ENCODE measurements around the gene SIRT2.
"Not testable (repeated sequence)": the region's sequence is repeated elsewhere in the genome, so short reads cannot be mapped to it uniquely, and the experiment has no call there.

The SIRT2 gene

DNA sequence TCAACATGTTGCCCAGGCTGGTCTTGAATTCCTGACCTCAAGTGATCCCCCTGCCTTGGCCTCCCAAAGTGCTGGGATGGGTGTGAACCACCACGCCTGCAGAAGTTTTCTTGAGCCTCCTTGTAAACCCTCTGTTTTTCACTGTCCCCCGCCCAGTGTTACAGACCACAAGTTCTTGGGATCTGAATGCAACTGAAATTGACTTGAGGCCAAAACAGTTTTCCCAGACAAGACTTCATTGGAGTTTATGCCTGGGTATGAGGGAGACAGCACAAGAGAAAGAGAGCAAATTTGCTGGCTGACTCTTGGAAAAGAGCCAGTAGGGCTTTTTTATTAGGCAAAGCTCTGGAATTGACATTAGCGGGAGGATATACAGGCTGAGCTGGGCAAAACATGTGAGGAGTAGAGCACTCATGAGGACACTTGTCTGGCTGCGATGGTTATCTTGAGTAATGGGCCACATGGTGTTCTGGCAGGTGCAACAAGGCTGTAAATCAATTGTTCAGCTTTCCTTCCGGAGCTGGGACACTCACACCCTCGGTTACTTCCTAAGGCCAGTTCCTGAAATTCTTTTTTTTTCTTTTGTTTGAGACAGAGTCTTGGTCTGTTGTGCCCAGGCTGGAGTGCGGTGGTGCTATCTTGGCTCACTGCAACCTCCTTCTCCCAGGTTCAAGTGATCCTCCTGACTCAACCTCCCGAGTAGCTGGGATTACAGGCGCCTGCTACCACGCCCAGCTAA, 36.9 kb downstream of the SIRT2 start:
- DNase-seq, result no peak

- DNase-seq, result no peak
Observed at GRCh38 chr19:38861368-38861767, 38.0 kb downstream of the SIRT2 start.

DNA sequence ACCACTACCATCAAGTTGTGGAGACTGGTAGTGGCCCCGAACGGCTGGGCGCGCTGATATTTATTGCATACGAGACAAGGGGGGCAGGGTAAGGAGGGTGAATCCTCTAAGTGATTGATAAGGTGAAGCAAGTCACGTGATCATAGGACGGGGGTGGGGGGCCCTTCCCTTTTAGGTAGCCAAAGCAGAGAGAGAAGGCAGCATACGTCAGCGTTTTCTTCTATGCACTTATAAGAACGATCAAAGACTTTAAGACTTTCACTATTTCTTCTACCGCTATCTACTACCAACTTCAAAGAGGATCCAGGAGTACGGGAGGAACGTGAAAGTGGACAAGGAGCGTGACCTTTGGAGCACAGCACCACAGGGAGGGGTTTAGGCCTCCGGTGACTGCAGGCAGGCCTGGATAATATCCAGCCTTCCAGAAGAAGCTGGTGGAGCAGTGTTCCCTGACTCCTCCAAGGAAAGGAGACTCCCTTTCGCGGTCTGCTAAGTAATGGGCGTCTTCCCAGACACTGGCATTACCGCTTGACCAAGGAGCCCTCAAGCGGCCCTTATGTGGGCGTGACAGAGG, 39.7 kb downstream of the SIRT2 start:
- DNase-seq, result not testable (repeated sequence)

DNA sequence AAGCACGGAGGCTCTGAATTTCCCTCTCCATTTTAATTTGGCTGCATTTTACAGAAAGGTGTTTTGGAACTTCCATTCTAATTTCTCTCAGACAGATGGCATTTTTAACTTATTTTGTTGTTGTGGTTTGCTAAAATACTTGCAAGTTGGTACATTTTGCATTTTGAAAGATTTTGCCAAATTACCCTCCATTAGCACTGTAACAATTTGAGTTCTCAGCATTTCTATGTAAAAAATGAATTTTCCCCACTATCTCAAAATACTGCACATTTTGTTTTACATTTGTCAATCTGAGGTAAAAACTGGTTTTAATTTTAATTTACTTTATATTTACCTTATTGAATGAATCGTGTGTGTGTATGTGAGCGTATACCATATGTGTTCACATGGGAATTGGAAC, 42.6 kb downstream of the SIRT2 start:
- DNase-seq, result no peak

GRCh38 chr19:38855751-38856150, 43.7 kb downstream of the SIRT2 start:
- DNase-seq, result not testable (repeated sequence)

DNA sequence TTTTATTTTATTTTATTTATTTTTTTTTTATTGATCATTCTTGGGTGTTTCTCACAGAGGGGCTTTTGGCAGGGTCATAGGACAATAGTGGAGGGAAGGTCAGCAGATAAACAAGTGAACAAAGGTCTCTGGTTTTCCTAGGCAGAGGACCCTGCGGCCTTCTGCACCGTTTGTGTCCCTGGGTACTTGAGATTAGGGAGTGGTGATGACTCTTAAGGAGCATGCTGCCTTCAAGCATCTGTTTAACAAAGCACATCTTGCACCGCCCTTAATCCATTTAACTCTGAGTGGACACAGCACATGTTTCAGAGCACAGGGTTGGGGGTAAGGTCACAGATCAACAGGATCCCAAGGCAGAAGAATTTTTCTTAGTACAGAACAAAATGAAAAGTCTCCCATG, 44.5 kb downstream of the SIRT2 start:
- DNase-seq, result not testable (repeated sequence)

DNA sequence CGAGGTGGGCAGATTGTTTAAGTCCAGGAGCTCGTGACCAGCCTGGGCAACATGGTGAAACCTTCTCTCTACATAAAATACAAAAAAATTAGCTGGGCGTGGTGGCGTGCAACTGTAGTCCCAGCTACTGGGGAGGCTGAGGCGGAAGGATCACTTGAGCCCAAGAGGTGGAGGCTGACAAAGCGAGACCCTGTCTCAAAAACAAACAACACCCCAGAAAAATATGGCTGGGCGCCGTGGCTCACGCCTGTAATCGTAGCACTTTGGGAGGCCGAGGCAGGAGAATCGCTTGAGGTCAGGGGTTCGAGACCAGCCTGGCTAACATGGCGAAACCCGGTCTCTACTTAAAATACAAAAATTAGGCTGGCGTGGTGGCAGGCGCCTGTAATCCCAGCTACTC, 46.2 kb downstream of the SIRT2 start:
- DNase-seq, result no peak

GRCh38 chr19:38852231-38853044, 47.0 kb downstream of the SIRT2 start:
- DNase-seq, result peak; percentile 79

GRCh38 chr19:38851622-38852230, 47.7 kb downstream of the SIRT2 start:
- peak; percentile 91 for DNase-seq

- DNase-seq, result peak; percentile 44
Observed at GRCh38 chr19:38850976-38851621, 48.3 kb downstream of the SIRT2 start.

GRCh38 chr19:38850436-38850975, 48.9 kb downstream of the SIRT2 start:
- peak; percentile 100 for DNase-seq

DNA sequence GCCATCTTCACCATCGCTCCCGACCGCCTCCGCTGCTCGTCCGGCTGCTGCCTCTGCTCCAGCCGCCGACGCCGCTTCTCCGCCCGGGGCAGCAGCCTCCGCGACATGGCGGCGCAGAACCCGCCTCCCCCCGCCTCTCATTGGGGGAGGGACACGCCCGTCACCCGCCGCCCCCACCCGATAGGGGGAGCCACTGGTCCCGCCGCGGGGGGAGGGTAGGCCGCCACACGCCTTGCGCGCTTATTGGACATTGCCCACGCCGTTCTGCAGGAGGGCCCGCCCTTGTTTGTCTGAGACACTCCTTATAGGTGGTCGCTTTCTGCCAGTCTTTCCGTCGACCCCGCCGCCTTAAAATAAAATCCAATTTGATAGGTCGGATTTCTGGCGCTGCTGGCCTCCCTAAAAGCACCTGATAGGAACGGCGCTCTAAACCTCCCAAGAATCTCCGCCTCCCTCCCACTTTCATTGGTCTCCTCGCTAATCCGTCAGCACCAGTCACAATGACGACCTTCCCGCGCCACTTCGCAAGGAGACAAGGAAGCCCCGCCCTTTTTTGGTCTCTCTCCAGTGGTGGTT, 49.5 kb downstream of the SIRT2 start, which contains the start of gene HNRNPL:
TSS of gene HNRNPL (minus strand) at position 127 of the 576 bp plus-strand sequence. CDS start at position 107, 20 bp downstream.
- DNase-seq, result no peak

GRCh38 chr19:38849147-38849859, 50.1 kb downstream of the SIRT2 start:
- DNase-seq, result peak; percentile 98

GRCh38 chr19:38848299-38849146, 50.9 kb downstream of the SIRT2 start:
- DNase-seq, result no peak

GRCh38 chr19:38846097-38846496, 53.3 kb downstream of the SIRT2 start:
- no peak for DNase-seq

DNA sequence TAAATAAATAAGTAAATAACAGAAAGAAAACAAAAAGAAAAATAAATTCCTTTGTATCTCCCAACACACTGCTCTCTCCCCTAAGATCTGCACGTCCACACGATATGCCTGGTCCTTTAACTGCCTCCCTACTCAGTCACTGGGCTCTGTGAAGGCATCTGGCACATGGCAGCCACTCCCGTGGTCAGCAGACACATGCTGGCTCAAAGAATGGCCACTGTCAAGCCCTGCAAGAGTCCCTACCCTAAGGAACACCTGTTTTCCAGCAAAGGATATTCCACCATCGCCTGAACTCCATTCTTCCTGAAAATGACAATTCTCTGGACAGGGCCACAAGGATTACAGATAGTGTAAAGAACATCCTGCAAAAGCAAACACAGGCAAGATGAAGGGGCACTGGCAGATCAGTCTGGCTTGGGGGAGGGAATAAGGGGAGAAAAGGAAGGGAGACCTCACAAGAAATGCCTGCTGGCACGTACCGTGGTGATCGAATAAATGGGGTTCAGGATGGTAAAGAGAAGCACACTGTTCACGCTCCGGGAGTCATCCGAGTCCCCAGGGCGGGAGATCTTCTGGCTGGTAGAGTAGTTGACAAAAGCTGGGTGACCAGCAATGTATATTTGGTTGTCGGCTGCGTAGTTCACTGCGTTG, 53.9 kb downstream of the SIRT2 start:
- DNase-seq, result no peak

DNA sequence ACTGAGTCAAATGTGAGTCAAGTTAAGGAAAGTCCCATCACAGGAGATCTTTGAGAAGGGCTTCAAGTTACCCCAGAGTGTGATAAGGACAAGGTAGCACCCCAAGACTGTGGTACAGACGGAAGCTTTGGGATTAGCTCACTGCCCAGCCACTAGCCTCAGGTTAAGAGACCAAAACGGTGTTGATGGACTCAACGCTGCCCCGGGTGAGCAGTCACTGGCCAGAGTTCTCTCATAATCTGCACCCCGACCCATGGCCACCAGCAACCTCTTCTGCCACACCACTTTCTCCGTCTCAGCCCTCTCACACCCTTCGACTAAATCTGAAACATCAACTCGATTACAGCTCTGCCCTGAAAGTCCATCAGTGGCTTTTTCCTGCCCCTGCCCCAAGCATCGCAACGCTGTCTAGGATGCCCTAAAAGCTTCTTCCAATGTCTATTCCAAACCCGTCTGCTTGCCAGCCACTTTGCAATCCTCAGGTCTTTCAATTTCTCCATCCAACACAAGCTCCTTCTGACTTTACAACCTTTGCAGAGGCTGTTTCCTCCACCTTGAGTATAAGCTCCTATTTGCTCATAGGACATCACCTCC, 55.2 kb downstream of the SIRT2 start:
- DNase-seq, result no peak

- DNase-seq, result no peak
Observed at GRCh38 chr19:38843175-38843758, 56.2 kb downstream of the SIRT2 start.
